ENCODE data around the gene GFRA1. TPM values are rescaled to one million over a fixed set of nuclear protein-coding genes. Genes with fewer than 3 reads are reported as not detected.

The GFRA1 gene
- total RNA-seq, 1 experiment from 2014 or later, result not detected

GRCh38 chr10:116141246-116141645, 131.8 kb downstream of the GFRA1 start:
- peaks cover 61% of the 10 kb centered on the region for H3K27me3 ChIP-seq (replicated peaks; ENCODE audit: insufficient read depth, low read depth, low read length, poor library complexity)
- TF ChIP-seq EZH2 (IDR thresholded peaks at IDR 0.05; ENCODE audit: borderline replicate concordance, low read depth, low read length, poor library complexity, severe bottlenecking), result no peak
- TF ChIP-seq CTCF (conservative IDR thresholded peaks at IDR 0.05; ENCODE audit: low read depth, low read length), result no peak
- no peak for DNase-seq (ENCODE audit: low spot score)
- H3K4me1 ChIP-seq (ENCODE audit: insufficient read depth, low read length, poor library complexity, severe bottlenecking), result no peaks in the 10 kb centered on the region
- H3K36me3 ChIP-seq (ENCODE audit: insufficient read depth, low read length, poor library complexity, severe bottlenecking), result no peaks in the 10 kb centered on the region
- H3K27ac ChIP-seq (ENCODE audit: low read depth, low read length, poor library complexity, severe bottlenecking), result no peak overlapping the region
- H3K9me3 ChIP-seq (ENCODE audit: low read depth, low read length, poor library complexity, severe bottlenecking), result no peaks in the 10 kb centered on the region
- no peak overlapping the region for H3K4me3 ChIP-seq (ENCODE audit: low read depth, low read length, poor library complexity, severe bottlenecking)
- ChIA-PET CTCF (no interaction called here), POLR2A (ENCODE audit: low non-redundant PET) (no interaction called here)
- intact Hi-C loops (cut with micrococcal nuclease; ENCODE audit: unreplicated experiment), result no loop called here
- BruUV-seq (replicated peaks), result no TSS peak

- H3K4me3 ChIP-seq (ENCODE audit: low read depth, low read length, poor library complexity, severe bottlenecking), result no peak overlapping the region
- H3K4me1 ChIP-seq (ENCODE audit: insufficient read depth, low read length, poor library complexity, severe bottlenecking), result no peaks in the 10 kb centered on the region
- H3K27me3 ChIP-seq (replicated peaks; ENCODE audit: insufficient read depth, low read depth, low read length, poor library complexity), result peaks cover 75% of the 10 kb centered on the region
- CTCF ChIA-PET, result no interaction called here
- no TSS peak for BruUV-seq (replicated peaks)
- H3K36me3 ChIP-seq (ENCODE audit: insufficient read depth, low read length, poor library complexity, severe bottlenecking), result no peaks in the 10 kb centered on the region
- H3K9me3 ChIP-seq (ENCODE audit: low read depth, low read length, poor library complexity, severe bottlenecking), result no peaks in the 10 kb centered on the region
- POLR2A ChIA-PET (ENCODE audit: low non-redundant PET), result no interaction called here
- no peak for DNase-seq (ENCODE audit: low spot score)
- no peak overlapping the region for H3K27ac ChIP-seq (ENCODE audit: low read depth, low read length, poor library complexity, severe bottlenecking)
- TF ChIP-seq CTCF (conservative IDR thresholded peaks at IDR 0.05; ENCODE audit: low read depth, low read length), result no peak
- TF ChIP-seq EZH2 (IDR thresholded peaks at IDR 0.05; ENCODE audit: borderline replicate concordance, low read depth, low read length, poor library complexity, severe bottlenecking), result no peak
- intact Hi-C loops (cut with micrococcal nuclease; ENCODE audit: unreplicated experiment), result no loop called here
Measured at GRCh38 chr10:116139886-116140285, 133.1 kb downstream of the GFRA1 start.

- no peak for DNase-seq (ENCODE audit: low spot score)
- no peaks in the 10 kb centered on the region for H3K4me1 ChIP-seq (ENCODE audit: insufficient read depth, low read length, poor library complexity, severe bottlenecking)
Measured at GRCh38 chr10:116138897-116139296, 134.1 kb downstream of the GFRA1 start.

More at GRCh38 chr10:116138897-116139296, 134.1 kb downstream of the GFRA1 start:
- POLR2A ChIA-PET (ENCODE audit: low non-redundant PET), result interaction anchor here (0.7 kb wide), 1 partner anchor 122 kb away, joined by 4 read pairs; no protein-coding TSS in a partner anchor
- no TSS peak for BruUV-seq (replicated peaks)
- Histone ChIP-seq H3K27me3 (replicated peaks; ENCODE audit: insufficient read depth, low read depth, low read length, poor library complexity) (peaks cover 79% of the 10 kb centered on the region), H3K4me3 (ENCODE audit: low read depth, low read length, poor library complexity, severe bottlenecking) (no peak overlapping the region), H3K9me3 (ENCODE audit: low read depth, low read length, poor library complexity, severe bottlenecking) (no peaks in the 10 kb centered on the region), H3K36me3 (ENCODE audit: insufficient read depth, low read length, poor library complexity, severe bottlenecking) (no peaks in the 10 kb centered on the region), H3K27ac (ENCODE audit: low read depth, low read length, poor library complexity, severe bottlenecking) (no peak overlapping the region)
- CTCF ChIA-PET, result no interaction called here
- TF ChIP-seq CTCF (conservative IDR thresholded peaks at IDR 0.05; ENCODE audit: low read depth, low read length) (no peak), EZH2 (IDR thresholded peaks at IDR 0.05; ENCODE audit: borderline replicate concordance, low read depth, low read length, poor library complexity, severe bottlenecking) (no peak)
- intact Hi-C loops (cut with micrococcal nuclease; ENCODE audit: unreplicated experiment), result no loop called here

All from A673 (cell line).